SK-N-MC (cell line): ENCODE data around the gene CMSS1.

Experiments used
- EZH2 ChIP-seq: fragments of 200-600 bp; sonication (generic); IDR thresholded peaks from one replicate; pipeline ENCODE4 v1.6.1; 2017; ENCODE audit warnings: antibody characterized with exemption
- POLR2AphosphoS5 ChIP-seq: IDR thresholded peaks from 2 replicates; pipeline ENCODE4 v1.6.1; 2012; ENCODE audit warnings: mild to moderate bottlenecking, low read depth, low read length, borderline replicate concordance

- TF ChIP-seq EZH2 (no peak), POLR2AphosphoS5 (no peak)
Measured at GRCh38 chr3:99923873-99924272, 106.2 kb downstream of the CMSS1 start.
